ENCODE results near the gene METTL22.

GRCh38 chr16:8660841-8661301 lies 39.4 kb downstream of the METTL22 start:
- TF ChIP-seq CTCF (IDR thresholded peaks at IDR 0.05) (peak; percentile 77), ZFX (IDR thresholded peaks at IDR 0.05; ENCODE audit: borderline replicate concordance) (no peak)

All from 22Rv1 (cell line).